Type B pancreatic cell (in vitro differentiated cells): ENCODE results near the gene SYPL1. TPM values are rescaled to one million over a fixed set of nuclear protein-coding genes. Genes with fewer than 3 reads are reported as not detected.

Source experiments
- DNase-seq: peaks from one replicate; pipeline ENCODE4 v3.0.0; 2021; ENCODE audit warnings: mixed read lengths; ENCODE audit not compliant: unreplicated experiment; ENCODE audit errors: extremely low spot score
- H3K27ac Mint-ChIP-seq: 2 replicates; pipeline ENCODE4 v1.8.0; 2021; ENCODE audit warnings: mild to moderate bottlenecking, mixed read lengths
- H3K27me3 Mint-ChIP-seq: 2 replicates; pipeline ENCODE4 v1.8.0; 2021; ENCODE audit warnings: mixed read lengths
- H3K36me3 Mint-ChIP-seq: 2 replicates; pipeline ENCODE4 v1.8.0; 2021; ENCODE audit warnings: mixed read lengths
- H3K4me1 Mint-ChIP-seq: one replicate; pipeline ENCODE4 v1.8.0; 2021; ENCODE audit warnings: mixed read lengths; ENCODE audit not compliant: unreplicated experiment
- H3K4me3 Mint-ChIP-seq: 2 replicates; pipeline ENCODE4 v1.8.0; 2021; ENCODE audit warnings: mild to moderate bottlenecking, mixed read lengths
- H3K9me3 Mint-ChIP-seq: 2 replicates; pipeline ENCODE4 v1.8.0; 2021; ENCODE audit warnings: mixed read lengths
- total RNA-seq: library from RNA; stranded (reverse); gene quantifications from 2 replicates; pipeline ENCODE4 v1.2.1, GENCODE V29; 2021; ENCODE audit warnings: low replicate concordance
- TF ChIP-seq, protein P1 (sequence below): fragments of 200-600 bp; sonication (generic); conservative IDR thresholded peaks from 2 replicates; pipeline ENCODE4 v1.5.0; 2021; ENCODE audit warnings: antibody characterized with exemption, mild to moderate bottlenecking

Gene SYPL1
- total RNA-seq, 1 donor from 2014 or later: 59.0 TPM

- Mint-ChIP-seq H3K4me3 (no peak overlapping the region), H3K36me3 (no peaks in the 10 kb centered on the region), H3K4me1 (peaks cover 50% of the 10 kb centered on the region), H3K27me3 (peaks cover 3% of the 10 kb centered on the region), H3K27ac (peak overlapping the region; percentile 75), H3K9me3 (no peaks in the 10 kb centered on the region)
- no peak for DNase-seq
- TF ChIP-seq, protein P1, sequence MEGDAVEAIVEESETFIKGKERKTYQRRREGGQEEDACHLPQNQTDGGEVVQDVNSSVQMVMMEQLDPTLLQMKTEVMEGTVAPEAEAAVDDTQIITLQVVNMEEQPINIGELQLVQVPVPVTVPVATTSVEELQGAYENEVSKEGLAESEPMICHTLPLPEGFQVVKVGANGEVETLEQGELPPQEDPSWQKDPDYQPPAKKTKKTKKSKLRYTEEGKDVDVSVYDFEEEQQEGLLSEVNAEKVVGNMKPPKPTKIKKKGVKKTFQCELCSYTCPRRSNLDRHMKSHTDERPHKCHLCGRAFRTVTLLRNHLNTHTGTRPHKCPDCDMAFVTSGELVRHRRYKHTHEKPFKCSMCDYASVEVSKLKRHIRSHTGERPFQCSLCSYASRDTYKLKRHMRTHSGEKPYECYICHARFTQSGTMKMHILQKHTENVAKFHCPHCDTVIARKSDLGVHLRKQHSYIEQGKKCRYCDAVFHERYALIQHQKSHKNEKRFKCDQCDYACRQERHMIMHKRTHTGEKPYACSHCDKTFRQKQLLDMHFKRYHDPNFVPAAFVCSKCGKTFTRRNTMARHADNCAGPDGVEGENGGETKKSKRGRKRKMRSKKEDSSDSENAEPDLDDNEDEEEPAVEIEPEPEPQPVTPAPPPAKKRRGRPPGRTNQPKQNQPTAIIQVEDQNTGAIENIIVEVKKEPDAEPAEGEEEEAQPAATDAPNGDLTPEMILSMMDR: no peak
These were observed 43.6 kb downstream of the SYPL1 start for GRCh38 chr7:106068538-106068961.

GRCh38 chr7:106067678-106068077, 44.4 kb downstream of the SYPL1 start:
- Mint-ChIP-seq H3K9me3 (no peaks in the 10 kb centered on the region), H3K27me3 (peaks cover 3% of the 10 kb centered on the region), H3K4me3 (no peak overlapping the region), H3K27ac (no peak overlapping the region), H3K36me3 (peaks cover 3% of the 10 kb centered on the region), H3K4me1 (peaks cover 57% of the 10 kb centered on the region)
- TF ChIP-seq, protein P1: no peak
- no peak for DNase-seq

DNA sequence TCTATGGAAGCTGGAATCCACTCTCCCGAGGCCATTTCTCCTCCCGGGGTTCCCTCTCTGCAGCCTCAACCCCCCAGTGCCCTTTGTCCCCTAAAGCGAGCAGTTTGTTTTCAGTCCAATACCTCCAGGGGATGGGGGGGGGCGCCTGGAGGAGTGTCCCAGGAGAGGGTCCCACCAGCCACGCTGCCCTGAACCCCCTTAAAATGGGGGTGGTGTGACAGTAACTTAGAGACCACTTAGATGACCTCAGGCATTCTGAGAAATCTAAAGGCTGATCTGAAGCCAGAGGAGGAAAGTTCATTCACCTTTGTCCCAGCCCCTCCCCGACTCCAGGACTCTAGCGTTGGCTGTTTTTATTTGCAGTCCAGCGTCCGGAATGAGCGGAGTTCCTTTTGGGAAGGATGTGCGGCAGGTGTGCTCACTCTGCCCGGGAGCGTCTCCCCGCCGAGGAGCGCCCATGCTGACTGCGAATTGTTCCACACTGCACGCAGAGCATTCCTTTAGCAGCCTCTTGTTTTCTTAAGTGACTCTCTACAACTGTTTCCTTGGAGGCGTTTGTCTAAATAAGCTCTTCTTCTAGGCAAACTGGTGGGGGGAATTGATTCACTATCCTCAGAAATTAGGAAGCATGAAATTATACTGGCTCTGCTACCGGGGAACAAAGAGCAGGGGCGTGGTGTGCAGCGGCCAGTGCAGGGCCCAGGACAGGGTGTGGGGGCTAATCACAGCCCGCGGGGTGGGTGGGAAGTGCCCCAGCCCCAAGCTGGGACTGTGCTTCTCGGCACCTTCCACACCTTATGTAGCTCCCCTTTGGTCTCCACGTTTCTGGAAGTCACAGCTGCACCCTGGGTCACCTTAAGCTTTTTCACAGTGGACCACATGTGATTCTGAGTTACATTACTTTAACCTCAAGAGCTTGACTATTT, 46.3 kb downstream of the SYPL1 start:
- Mint-ChIP-seq H3K27ac (peak overlapping the region; percentile 79), H3K36me3 (peaks cover 3% of the 10 kb centered on the region), H3K4me1 (peaks cover 46% of the 10 kb centered on the region), H3K27me3 (peaks cover 3% of the 10 kb centered on the region), H3K9me3 (no peaks in the 10 kb centered on the region), H3K4me3 (peak overlapping the region; percentile 19)
- no peak for DNase-seq
- TF ChIP-seq, protein P1: no peak

DNA sequence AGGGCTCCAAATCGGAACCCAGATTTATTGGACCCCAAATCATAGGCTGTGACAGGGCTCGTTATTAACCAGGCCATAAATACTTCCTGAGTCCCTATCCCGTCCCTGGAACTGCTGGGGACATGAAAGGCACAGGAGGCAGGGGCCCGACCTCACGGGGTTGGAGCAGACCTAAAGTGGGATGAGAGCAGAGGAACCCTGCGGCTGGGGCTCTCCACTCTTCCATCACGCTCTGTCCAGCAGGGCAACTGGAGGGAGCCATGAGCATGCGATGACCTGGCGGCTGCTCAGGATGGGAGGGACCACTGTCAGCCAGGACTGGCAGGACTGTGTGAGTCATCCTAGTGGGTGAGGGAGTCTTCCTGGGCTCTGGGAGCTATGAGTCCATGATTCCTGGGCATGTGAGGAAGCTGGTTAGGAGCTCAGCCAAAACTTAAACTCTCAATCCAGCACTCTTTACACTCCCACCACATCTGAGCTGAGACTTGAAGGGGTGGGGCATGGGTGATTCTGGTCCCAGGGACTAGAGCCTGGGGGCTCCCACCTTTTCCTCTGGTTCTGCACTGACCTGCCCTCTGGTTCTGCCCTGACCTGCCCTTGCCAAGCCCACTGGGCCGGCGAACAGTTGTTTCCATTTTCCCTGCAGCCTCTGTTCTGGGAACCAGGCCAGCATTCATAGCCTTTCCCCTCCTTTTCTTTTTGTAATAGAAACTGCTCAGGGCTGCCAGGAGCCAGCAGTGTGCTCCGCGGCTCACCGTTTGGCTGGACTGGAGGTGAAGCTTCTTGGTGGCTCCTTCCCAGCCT, 47.1 kb downstream of the SYPL1 start:
- H3K27ac Mint-ChIP-seq: peak overlapping the region; percentile 79
- H3K27me3 Mint-ChIP-seq: peaks cover 3% of the 10 kb centered on the region
- TF ChIP-seq, protein P1: no peak
- peaks cover 3% of the 10 kb centered on the region for H3K36me3 Mint-ChIP-seq
- no peak for DNase-seq
- no peaks in the 10 kb centered on the region for H3K9me3 Mint-ChIP-seq
- peaks cover 42% of the 10 kb centered on the region for H3K4me1 Mint-ChIP-seq
- peak overlapping the region; percentile 31 for H3K4me3 Mint-ChIP-seq

GRCh38 chr7:106064316-106064715, 47.8 kb downstream of the SYPL1 start:
- Mint-ChIP-seq H3K27ac (peak overlapping the region; percentile 79), H3K27me3 (peaks cover 3% of the 10 kb centered on the region), H3K36me3 (peaks cover 3% of the 10 kb centered on the region), H3K4me3 (no peak overlapping the region), H3K4me1 (peaks cover 37% of the 10 kb centered on the region), H3K9me3 (no peaks in the 10 kb centered on the region)
- no peak for DNase-seq
- TF ChIP-seq, protein P1: no peak
